GM13977 (cell line): ENCODE data around the gene RNF6.

Experiments used
- DNase-seq: peaks from one replicate; pipeline ENCODE4 v3.0.0; 2012; ENCODE audit warnings: low spot score
- in situ Hi-C: fragments of 300-500 bp; cut with MboI; formaldehyde crosslinking; loops from one replicate; pipeline ENCODE4 v1.12.0; 2022; ENCODE audit warnings: low sequenced_read_pairs, low pct_unique_long_range_greater_than_20kb, mixed read lengths, inconsistent platforms; ENCODE audit not compliant: unreplicated experiment
- TF ChIP-seq, protein P1 (sequence below): IDR thresholded peaks from 2 replicates; pipeline ENCODE4 v1.5.1; 2012; ENCODE audit warnings: mild to moderate bottlenecking, control low read depth; ENCODE audit not compliant: insufficient read depth; ENCODE audit errors: extremely low read depth, missing control alignments

RNF6 gene

DNA sequence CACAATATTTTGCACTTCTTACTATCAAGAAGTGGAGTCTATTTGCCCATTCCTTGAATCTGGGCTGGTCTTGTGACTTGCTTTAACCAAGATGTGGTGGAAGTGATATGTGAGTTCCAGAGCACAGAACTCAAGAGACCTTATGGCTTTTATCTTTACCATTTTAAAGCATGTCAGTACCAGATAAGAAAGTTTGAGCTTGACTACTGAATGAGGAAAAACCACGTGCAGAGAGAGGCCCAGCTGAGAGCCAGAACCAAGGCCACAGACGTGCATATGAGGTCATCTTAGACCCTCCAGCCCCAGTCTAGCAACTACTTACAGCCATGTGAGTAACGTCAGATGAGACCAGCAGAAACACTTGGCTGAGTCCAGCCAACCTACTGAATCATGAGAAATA is 25.5 kb upstream of the RNF6 start:
- DNase-seq = no peak
- TF ChIP-seq, protein P1, sequence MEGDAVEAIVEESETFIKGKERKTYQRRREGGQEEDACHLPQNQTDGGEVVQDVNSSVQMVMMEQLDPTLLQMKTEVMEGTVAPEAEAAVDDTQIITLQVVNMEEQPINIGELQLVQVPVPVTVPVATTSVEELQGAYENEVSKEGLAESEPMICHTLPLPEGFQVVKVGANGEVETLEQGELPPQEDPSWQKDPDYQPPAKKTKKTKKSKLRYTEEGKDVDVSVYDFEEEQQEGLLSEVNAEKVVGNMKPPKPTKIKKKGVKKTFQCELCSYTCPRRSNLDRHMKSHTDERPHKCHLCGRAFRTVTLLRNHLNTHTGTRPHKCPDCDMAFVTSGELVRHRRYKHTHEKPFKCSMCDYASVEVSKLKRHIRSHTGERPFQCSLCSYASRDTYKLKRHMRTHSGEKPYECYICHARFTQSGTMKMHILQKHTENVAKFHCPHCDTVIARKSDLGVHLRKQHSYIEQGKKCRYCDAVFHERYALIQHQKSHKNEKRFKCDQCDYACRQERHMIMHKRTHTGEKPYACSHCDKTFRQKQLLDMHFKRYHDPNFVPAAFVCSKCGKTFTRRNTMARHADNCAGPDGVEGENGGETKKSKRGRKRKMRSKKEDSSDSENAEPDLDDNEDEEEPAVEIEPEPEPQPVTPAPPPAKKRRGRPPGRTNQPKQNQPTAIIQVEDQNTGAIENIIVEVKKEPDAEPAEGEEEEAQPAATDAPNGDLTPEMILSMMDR = no peak
- in situ Hi-C loops = no loop called here

- in situ Hi-C loops = no loop called here
- DNase-seq = no peak
- TF ChIP-seq, protein P1 = no peak
These were observed 24.9 kb upstream of the RNF6 start for GRCh38 chr13:26247011-26247410.

- in situ Hi-C loops = no loop called here
- TF ChIP-seq, protein P1 = no peak
- no peak for DNase-seq
These were observed 24.0 kb upstream of the RNF6 start for GRCh38 chr13:26246154-26246553.

- in situ Hi-C loops = no loop called here
- DNase-seq = no peak
- TF ChIP-seq, protein P1 = no peak
These were observed 14.2 kb upstream of the RNF6 start for GRCh38 chr13:26236296-26236695.

DNA sequence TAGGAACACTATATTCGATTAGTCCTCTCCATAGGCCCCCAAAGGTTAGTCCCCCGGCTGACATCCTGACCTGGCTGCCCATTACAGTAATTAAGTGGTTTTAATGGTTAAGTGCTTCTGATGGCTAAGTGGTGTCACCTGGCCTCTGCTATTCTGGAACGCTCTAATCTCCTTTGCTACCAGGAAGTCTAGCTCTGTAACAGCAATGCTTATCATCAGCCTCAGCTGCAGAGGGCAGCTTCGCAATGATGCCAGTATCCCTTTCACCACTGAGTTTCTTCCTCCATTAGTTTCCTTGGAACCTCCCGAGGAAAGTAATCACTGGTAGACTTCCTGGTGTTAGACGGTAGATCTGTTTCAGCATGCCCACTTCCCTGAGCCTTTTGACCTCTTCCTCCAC is 8.6 kb upstream of the RNF6 start:
- DNase-seq = no peak
- TF ChIP-seq, protein P1 = no peak
- in situ Hi-C loops = no loop called here

- in situ Hi-C loops = no loop called here
- TF ChIP-seq, protein P1 = no peak
- no peak for DNase-seq
These were observed 7.0 kb upstream of the RNF6 start for GRCh38 chr13:26229080-26229615.

GRCh38 chr13:26228096-26228495 is 6.0 kb upstream of the RNF6 start:
- TF ChIP-seq, protein P1 = no peak
- in situ Hi-C loops = no loop called here
- DNase-seq = no peak
